ENCODE measurements around the gene MEGF11.

The MEGF11 gene

DNA sequence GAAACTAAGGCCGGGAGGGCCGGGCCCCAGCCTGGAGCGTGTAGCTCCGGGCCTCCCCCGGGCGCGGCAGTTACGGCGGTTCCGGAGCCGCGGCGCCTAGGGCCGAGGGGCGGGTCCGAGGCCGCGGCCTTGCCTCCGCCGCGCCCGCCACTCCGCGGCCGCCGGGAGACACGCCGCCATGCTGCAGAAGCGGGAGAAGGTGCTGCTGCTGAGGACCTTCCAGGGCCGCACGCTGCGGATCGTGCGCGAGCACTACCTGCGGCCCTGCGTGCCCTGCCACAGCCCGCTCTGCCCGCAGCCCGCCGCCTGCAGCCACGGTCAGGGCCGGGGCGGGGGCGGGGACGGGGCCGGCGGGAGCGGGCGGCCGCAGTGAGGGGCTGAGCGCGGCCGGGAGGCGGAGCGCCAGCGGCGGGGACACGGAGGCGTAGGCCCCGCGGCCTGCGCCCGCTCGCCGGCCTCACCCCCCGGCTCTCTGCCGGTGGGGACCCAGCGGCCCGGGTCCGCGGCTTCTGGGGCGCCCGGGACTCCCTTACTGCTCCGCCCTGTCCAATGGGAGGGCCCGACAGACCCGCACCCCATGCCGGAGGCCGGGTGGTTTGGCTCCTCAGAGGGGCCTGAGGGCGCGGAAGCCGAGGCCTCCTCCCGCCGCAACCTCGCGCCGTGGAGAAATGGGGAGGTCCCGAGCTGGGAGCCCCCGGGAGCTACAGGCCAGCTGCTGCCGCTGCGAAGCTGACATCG lies 40.0 kb upstream of the MEGF11 start, which contains the start of gene DIS3L:
Gene DIS3L (plus strand): TSS at position 150 of the 738 bp plus-strand sequence. CDS start 29 bp downstream, at position 179.
- no peak for TF ChIP-seq CTCF (conservative IDR thresholded peaks at IDR 0.05)
- peak within 1 kb of the TSS; percentile 95 for H3K27ac ChIP-seq

- no peak for TF ChIP-seq CTCF (conservative IDR thresholded peaks at IDR 0.05)
- H3K27ac ChIP-seq: peak overlapping the region; percentile 95
Observed at GRCh38 chr15:66292571-66293418, 39.2 kb upstream of the MEGF11 start.

- no peak for TF ChIP-seq CTCF (conservative IDR thresholded peaks at IDR 0.05)
- peak overlapping the region; percentile 95 for H3K27ac ChIP-seq
Observed at GRCh38 chr15:66291816-66292570, 38.4 kb upstream of the MEGF11 start.

- no peak for TF ChIP-seq CTCF (conservative IDR thresholded peaks at IDR 0.05)
- peak overlapping the region; percentile 95 for H3K27ac ChIP-seq
Observed at GRCh38 chr15:66290518-66290917, 37.0 kb upstream of the MEGF11 start.

- peak overlapping the region; percentile 95 for H3K27ac ChIP-seq
- TF ChIP-seq CTCF (conservative IDR thresholded peaks at IDR 0.05): no peak
Observed at GRCh38 chr15:66290007-66290406, 36.5 kb upstream of the MEGF11 start.

DNA sequence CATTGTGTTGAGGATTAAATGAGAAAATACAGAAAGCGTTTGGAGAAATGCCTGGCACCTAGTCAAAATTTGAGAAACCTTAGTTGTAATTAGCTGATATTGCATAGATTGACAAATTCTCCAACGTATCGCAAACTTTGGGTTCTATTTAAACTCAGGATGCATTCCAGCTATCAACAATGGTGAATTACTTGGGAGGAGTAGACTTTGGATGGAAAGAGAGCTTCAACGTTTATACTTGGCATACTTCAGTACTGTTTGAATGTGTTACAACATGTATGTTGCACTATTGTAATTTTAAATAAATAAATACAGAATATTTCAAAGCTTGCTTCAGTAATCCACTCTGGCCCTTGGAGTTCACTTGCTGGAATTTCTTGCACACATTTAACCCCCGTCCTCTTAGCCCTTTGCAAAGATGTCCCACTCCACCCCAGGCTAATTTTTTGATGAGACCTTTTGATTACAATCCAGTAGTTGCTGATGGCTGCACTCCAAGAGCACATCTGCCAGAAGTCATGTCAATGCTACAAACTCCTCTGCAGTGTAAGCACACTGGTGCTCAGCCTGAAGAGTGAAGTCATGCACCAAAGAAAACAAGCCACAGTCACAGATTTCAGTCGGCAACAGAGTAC lies 35.1 kb upstream of the MEGF11 start:
- TF ChIP-seq CTCF (conservative IDR thresholded peaks at IDR 0.05): no peak
- H3K27ac ChIP-seq: peak overlapping the region; percentile 95
